Neural progenitor cell (in vitro differentiated cells): ENCODE measurements around the gene DRAXIN.

Experiments used
- CTCF ChIP-seq: fragments of 200-600 bp; sonication (generic); IDR thresholded peaks from 2 replicates; pipeline ENCODE4 v1.5.1; 2017; ENCODE audit warnings: antibody characterized with exemption, mild to moderate bottlenecking
- EZH2 ChIP-seq: fragments of 200-600 bp; sonication (generic); IDR thresholded peaks from 2 replicates; pipeline ENCODE4 v1.6.1; 2017; ENCODE audit warnings: antibody characterized with exemption, mild to moderate bottlenecking, moderate library complexity

- TF ChIP-seq CTCF (no peak), EZH2 (no peak)
Observed at GRCh38 chr1:11659748-11660147, 31.8 kb upstream of the DRAXIN start.
